ENCODE results near the gene EIF3D. TPM values are rescaled to one million over a fixed set of nuclear protein-coding genes. Genes with fewer than 3 reads are reported as not detected.

Gene EIF3D
- total and polyA plus RNA-seq, 2 of the 13 experiments (the other 11 are each of a cell fraction or from before 2014, with no cell fraction given) = 118 to 274 TPM

GRCh38 chr22:36486619-36487384 is 42.2 kb downstream of the EIF3D start (continued):
- TF ChIP-seq, protein P1, sequence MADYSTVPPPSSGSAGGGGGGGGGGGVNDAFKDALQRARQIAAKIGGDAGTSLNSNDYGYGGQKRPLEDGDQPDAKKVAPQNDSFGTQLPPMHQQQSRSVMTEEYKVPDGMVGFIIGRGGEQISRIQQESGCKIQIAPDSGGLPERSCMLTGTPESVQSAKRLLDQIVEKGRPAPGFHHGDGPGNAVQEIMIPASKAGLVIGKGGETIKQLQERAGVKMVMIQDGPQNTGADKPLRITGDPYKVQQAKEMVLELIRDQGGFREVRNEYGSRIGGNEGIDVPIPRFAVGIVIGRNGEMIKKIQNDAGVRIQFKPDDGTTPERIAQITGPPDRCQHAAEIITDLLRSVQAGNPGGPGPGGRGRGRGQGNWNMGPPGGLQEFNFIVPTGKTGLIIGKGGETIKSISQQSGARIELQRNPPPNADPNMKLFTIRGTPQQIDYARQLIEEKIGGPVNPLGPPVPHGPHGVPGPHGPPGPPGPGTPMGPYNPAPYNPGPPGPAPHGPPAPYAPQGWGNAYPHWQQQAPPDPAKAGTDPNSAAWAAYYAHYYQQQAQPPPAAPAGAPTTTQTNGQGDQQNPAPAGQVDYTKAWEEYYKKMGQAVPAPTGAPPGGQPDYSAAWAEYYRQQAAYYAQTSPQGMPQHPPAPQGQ (CRISPR knock-in tag; IDR thresholded peaks at IDR 0.05; ENCODE audit: borderline replicate concordance) = no peak
- TF ChIP-seq CREM (IDR thresholded peaks at IDR 0.05) (no peak), CREM (CRISPR knock-in tag; IDR thresholded peaks at IDR 0.05) (no peak), ZFYVE20 (CRISPR knock-in tag; IDR thresholded peaks at IDR 0.05; ENCODE audit: borderline replicate concordance, low read depth) (no peak), ZUFSP (CRISPR knock-in tag; IDR thresholded peaks at IDR 0.05; ENCODE audit: borderline replicate concordance) (no peak), STAG1 (CRISPR knock-in tag; IDR thresholded peaks at IDR 0.05) (peak; percentile 88), ZSCAN31 (CRISPR knock-in tag; IDR thresholded peaks at IDR 0.05; ENCODE audit: low read depth) (no peak), MLX (CRISPR knock-in tag; IDR thresholded peaks at IDR 0.05) (no peak), HOXA5 (CRISPR knock-in tag; IDR thresholded peaks at IDR 0.05) (no peak), SKI (IDR thresholded peaks at IDR 0.05; ENCODE audit: partially characterized antibody) (no peak), DR1 (CRISPR knock-in tag; IDR thresholded peaks at IDR 0.05) (no peak), ZNF234 (CRISPR knock-in tag; conservative IDR thresholded peaks at IDR 0.05) (no peak), ZHX2 (IDR thresholded peaks at IDR 0.05; ENCODE audit: low read depth) (no peak), ZHX2 (CRISPR knock-in tag; IDR thresholded peaks at IDR 0.05; ENCODE audit: borderline replicate concordance) (no peak), CBX1 (IDR thresholded peaks at IDR 0.05; ENCODE audit: low read depth) (no peak), MAZ (IDR thresholded peaks at IDR 0.05; ENCODE audit: borderline replicate concordance, low read depth, low read length) (no peak), MAZ (CRISPR knock-in tag; IDR thresholded peaks at IDR 0.05; ENCODE audit: low read depth) (no peak)
- TF ChIP-seq, protein P2, sequence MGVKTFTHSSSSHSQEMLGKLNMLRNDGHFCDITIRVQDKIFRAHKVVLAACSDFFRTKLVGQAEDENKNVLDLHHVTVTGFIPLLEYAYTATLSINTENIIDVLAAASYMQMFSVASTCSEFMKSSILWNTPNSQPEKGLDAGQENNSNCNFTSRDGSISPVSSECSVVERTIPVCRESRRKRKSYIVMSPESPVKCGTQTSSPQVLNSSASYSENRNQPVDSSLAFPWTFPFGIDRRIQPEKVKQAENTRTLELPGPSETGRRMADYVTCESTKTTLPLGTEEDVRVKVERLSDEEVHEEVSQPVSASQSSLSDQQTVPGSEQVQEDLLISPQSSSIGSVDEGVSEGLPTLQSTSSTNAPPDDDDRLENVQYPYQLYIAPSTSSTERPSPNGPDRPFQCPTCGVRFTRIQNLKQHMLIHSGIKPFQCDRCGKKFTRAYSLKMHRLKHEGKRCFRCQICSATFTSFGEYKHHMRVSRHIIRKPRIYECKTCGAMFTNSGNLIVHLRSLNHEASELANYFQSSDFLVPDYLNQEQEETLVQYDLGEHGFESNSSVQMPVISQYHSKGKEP (CRISPR knock-in tag; IDR thresholded peaks at IDR 0.05) = no peak
